Mammary epithelial cell (primary cell): ENCODE results near the gene FHIT.

Source experiments
- CTCF ChIP-seq, 2 donors: IDR thresholded peaks in 1 of 2; conservative IDR thresholded peaks in 1 of 2; 2 replicates each; pipeline ENCODE4 v1.5.1; 2011 to 2012; ENCODE audit warnings: inconsistent platforms in 2 of 2, low read length in 2 of 2, mild to moderate bottlenecking in 2 of 2, control low read depth in 1 of 2, low read depth in 1 of 2; ENCODE audit not compliant: insufficient read depth in 1 of 2; ENCODE audit errors: extremely low read depth in 1 of 2
- EZH2 ChIP-seq: IDR thresholded peaks from 2 replicates; pipeline ENCODE4 v1.6.1; 2012; ENCODE audit warnings: low read length, inconsistent platforms, borderline replicate concordance

- TF ChIP-seq CTCF (conservative IDR thresholded peaks at IDR 0.05 in 1 of 2, IDR thresholded peaks at IDR 0.05 in 1 of 2; ENCODE audit: extremely low read depth in 1 of 2, insufficient read depth in 1 of 2, low read depth in 1 of 2, low read length in 2 of 2), result no peak
- no peak for TF ChIP-seq EZH2
Measured at GRCh38 chr3:59873576-59874230, 1377.5 kb downstream of the FHIT start.
